SK-N-SH treated with all-trans-retinoic acid at 6 μM for 48 hours (cell line): ENCODE measurements around the gene CA9.

Source experiments
- ISL1 ChIP-seq: fragments of 250-450 bp; sonication (Bioruptor Pico); IDR thresholded peaks from 2 replicates; pipeline ENCODE4 v2.1.2; 2022; ENCODE audit warnings: mild to moderate bottlenecking, moderate library complexity
- TOX ChIP-seq: fragments of 250-450 bp; sonication (Bioruptor Pico); IDR thresholded peaks from 2 replicates; pipeline ENCODE4 v1.8.0; 2021; ENCODE audit warnings: mild to moderate bottlenecking, moderate library complexity, borderline replicate concordance
- ZC3H10 ChIP-seq: fragments of 250-450 bp; sonication (Bioruptor Pico); IDR thresholded peaks from 2 replicates; pipeline ENCODE4 v1.5.1; 2021; ENCODE audit warnings: mild to moderate bottlenecking, moderate library complexity
- ZNF565 ChIP-seq: fragments of 450-650 bp; formaldehyde crosslinking; conservative IDR thresholded peaks from 2 replicates; pipeline ENCODE4 v1.5.0; 2020; ENCODE audit warnings: low read depth, mild to moderate bottlenecking, moderate library complexity
- TF ChIP-seq, protein P1 (sequence below): fragments of 250-450 bp; sonication (Bioruptor Pico); IDR thresholded peaks from 2 replicates; pipeline ENCODE4 v1.8.0; 2021; ENCODE audit warnings: low read depth, mild to moderate bottlenecking, moderate library complexity, borderline replicate concordance
- TF ChIP-seq, protein P2 (sequence below): fragments of 250-450 bp; sonication (Bioruptor Pico); IDR thresholded peaks from 2 replicates; pipeline ENCODE4 v1.8.0; 2020; ENCODE audit warnings: mild to moderate bottlenecking, moderate library complexity, borderline replicate concordance

DNA sequence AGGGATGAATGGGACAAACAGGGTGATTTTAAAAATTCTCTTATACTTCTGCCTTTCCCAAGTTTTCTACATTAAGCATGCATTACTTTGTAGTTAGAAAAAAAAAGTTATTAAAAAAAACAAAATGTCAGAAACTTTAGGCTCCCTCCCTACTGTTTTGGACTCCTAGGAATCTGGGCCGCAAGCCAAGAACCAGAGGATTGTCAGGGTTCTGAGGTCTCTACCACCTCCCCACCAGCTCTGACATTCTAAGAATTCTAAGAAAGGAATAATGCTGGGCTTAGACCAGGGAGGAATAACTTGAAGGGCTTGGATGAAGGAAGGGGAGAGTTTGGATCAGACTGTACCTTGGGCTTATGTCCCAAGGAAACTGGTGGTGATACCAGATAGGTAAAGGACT, 7.7 kb upstream of the CA9 start:
- TF ChIP-seq, protein P1, sequence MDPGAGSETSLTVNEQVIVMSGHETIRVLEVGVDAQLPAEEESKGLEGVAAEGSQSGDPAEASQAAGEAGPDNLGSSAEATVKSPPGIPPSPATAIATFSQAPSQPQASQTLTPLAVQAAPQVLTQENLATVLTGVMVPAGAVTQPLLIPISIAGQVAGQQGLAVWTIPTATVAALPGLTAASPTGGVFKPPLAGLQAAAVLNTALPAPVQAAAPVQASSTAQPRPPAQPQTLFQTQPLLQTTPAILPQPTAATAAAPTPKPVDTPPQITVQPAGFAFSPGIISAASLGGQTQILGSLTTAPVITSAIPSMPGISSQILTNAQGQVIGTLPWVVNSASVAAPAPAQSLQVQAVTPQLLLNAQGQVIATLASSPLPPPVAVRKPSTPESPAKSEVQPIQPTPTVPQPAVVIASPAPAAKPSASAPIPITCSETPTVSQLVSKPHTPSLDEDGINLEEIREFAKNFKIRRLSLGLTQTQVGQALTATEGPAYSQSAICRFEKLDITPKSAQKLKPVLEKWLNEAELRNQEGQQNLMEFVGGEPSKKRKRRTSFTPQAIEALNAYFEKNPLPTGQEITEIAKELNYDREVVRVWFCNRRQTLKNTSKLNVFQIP, result no peak
- TF ChIP-seq, protein P2, sequence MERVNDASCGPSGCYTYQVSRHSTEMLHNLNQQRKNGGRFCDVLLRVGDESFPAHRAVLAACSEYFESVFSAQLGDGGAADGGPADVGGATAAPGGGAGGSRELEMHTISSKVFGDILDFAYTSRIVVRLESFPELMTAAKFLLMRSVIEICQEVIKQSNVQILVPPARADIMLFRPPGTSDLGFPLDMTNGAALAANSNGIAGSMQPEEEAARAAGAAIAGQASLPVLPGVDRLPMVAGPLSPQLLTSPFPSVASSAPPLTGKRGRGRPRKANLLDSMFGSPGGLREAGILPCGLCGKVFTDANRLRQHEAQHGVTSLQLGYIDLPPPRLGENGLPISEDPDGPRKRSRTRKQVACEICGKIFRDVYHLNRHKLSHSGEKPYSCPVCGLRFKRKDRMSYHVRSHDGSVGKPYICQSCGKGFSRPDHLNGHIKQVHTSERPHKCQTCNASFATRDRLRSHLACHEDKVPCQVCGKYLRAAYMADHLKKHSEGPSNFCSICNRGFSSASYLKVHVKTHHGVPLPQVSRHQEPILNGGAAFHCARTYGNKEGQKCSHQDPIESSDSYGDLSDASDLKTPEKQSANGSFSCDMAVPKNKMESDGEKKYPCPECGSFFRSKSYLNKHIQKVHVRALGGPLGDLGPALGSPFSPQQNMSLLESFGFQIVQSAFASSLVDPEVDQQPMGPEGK (CRISPR knock-in tag), result no peak
- no peak for TF ChIP-seq TOX (CRISPR knock-in tag)
- TF ChIP-seq ZC3H10 (CRISPR knock-in tag), result no peak
- no peak for TF ChIP-seq ZNF565 (CRISPR knock-in tag)
- no peak for TF ChIP-seq ISL1 (CRISPR knock-in tag)
